H1 (cell line): ENCODE measurements around the gene CAMKK2. TPM values are rescaled to one million over a fixed set of nuclear protein-coding genes. Genes with fewer than 3 reads are reported as not detected.

Experiments
- CTCF ChIA-PET: fragments of 300-600 bp; sonication (Branson Sonifier 250); formaldehyde crosslinking; loops from one replicate; lab custom pipeline; 2021; ENCODE audit not compliant: partially characterized antibody; lab: Charles Lee
- POLR2A ChIA-PET: fragments of 300-600 bp; sonication (Branson Sonifier 250); formaldehyde crosslinking; loops from one replicate; lab custom pipeline; 2021; ENCODE audit warnings: inconsistent platforms; ENCODE audit not compliant: partially characterized antibody; lab: Charles Lee
- DNase-seq, 2 experiments: peaks; one replicate each; pipeline versions ENCODE4 v3.0.0 to v3.0.0-alpha.2; 2010 to 2022; ENCODE audit warnings: low spot score in 2 of 2, low read depth in 1 of 2, mixed read lengths in 1 of 2
- FAIRE-seq: peaks from 2 replicates; lab custom pipeline; 2011; peaks lifted over from hg19 to GRCh38; lab: Jason Lieb, UNC
- H2AFZ ChIP-seq: 2 replicates; pipeline ENCODE4 v1.8.1; 2012; ENCODE audit warnings: low read length, inconsistent platforms
- H2AK5ac ChIP-seq: 2 replicates; pipeline ENCODE4 v1.6.1; 2013; ENCODE audit warnings: low read depth, low read length
- H2BK120ac ChIP-seq: replicated peaks from 2 replicates; pipeline ENCODE3; 2013; ENCODE audit warnings: low read depth, low read length, inconsistent platforms
- H2BK12ac ChIP-seq: 2 replicates; pipeline ENCODE4 v1.6.1; 2013; ENCODE audit warnings: low read depth, low read length
- H2BK15ac ChIP-seq: 2 replicates; pipeline ENCODE4 v1.6.1; 2013; ENCODE audit warnings: low read length
- H2BK20ac ChIP-seq: 2 replicates; pipeline ENCODE4 v1.6.1; 2013; ENCODE audit warnings: low read length
- H2BK5ac ChIP-seq: 2 replicates; pipeline ENCODE4 v1.6.1; 2013; ENCODE audit warnings: low read depth, low read length
- H3K14ac ChIP-seq: 2 replicates; pipeline ENCODE4 v1.6.1; 2013; ENCODE audit warnings: inconsistent platforms; ENCODE audit not compliant: insufficient read length
- H3K18ac ChIP-seq: 2 replicates; pipeline ENCODE4 v1.6.1; 2013; ENCODE audit warnings: low read length; ENCODE audit errors: extremely low read depth
- H3K23ac ChIP-seq: 2 replicates; pipeline ENCODE4 v1.6.1; 2013; ENCODE audit warnings: inconsistent platforms; ENCODE audit not compliant: insufficient read length
- H3K23me2 ChIP-seq: 2 replicates; pipeline ENCODE4 v1.6.1; 2013; ENCODE audit warnings: low read depth, low read length
- H3K27ac ChIP-seq: 2 replicates; pipeline ENCODE4 v1.6.1; 2011; ENCODE audit warnings: low read depth, low read length, inconsistent platforms
- H3K27me3 ChIP-seq, 4 experiments: replicated peaks in 1 of 4; 1 replicate in 1 of 4; 2 replicates in 3 of 4; pipeline versions ENCODE4 v1.6.1 to v1.8.1; 2011 to 2013; ENCODE audit warnings: low read length in 3 of 4, mild to moderate bottlenecking in 3 of 4, inconsistent platforms in 2 of 4, mixed read lengths in 2 of 4, moderate library complexity in 1 of 4; ENCODE audit not compliant: control insufficient read depth in 3 of 4, insufficient read depth in 3 of 4; ENCODE audit errors: extremely low read depth in 1 of 4
- H3K36me3 ChIP-seq, 4 experiments: 2 replicates each; pipeline versions ENCODE4 v1.6.1 to v1.8.1; 2011 to 2013; ENCODE audit warnings: mild to moderate bottlenecking in 4 of 4, low read length in 3 of 4, moderate library complexity in 2 of 4, control low read depth in 1 of 4, inconsistent platforms in 1 of 4; ENCODE audit not compliant: insufficient read depth in 4 of 4, control insufficient read depth in 2 of 4
- H3K4ac ChIP-seq: replicated peaks from 2 replicates; pipeline ENCODE3; 2013; ENCODE audit warnings: low read length, low read depth, mixed read lengths, inconsistent platforms; ENCODE audit not compliant: insufficient read length
- H3K4me1 ChIP-seq, 4 experiments: replicated peaks in 1 of 4; 1 replicate in 1 of 4; 2 replicates in 3 of 4; pipeline versions ENCODE4 v1.6.1 to v1.8.1; 2011 to 2013; ENCODE audit warnings: low read length in 3 of 4, inconsistent platforms in 2 of 4, mixed read lengths in 1 of 4; ENCODE audit not compliant: insufficient read depth in 4 of 4, control insufficient read depth in 3 of 4
- H3K4me2 ChIP-seq, 2 experiments: 2 replicates each; pipeline versions ENCODE4 v1.6.1 to v1.8.1; 2011 to 2013; ENCODE audit warnings: low read depth in 2 of 2, low read length in 2 of 2, control low read depth in 1 of 2, inconsistent platforms in 1 of 2, mild to moderate bottlenecking in 1 of 2; ENCODE audit not compliant: insufficient read depth in 1 of 2
- H3K4me3 ChIP-seq, 4 experiments: fragments of 200-600, 300-600 bp in 1 of 4; sonication (generic), shearing (Covaris generic), sonication (Bioruptor Twin) in 1 of 4; 2 replicates each; pipeline versions ENCODE4 v1.5.1 to v1.8.1; 2011 to 2016; ENCODE audit warnings: low read length in 4 of 4, low read depth in 3 of 4, control low read depth in 2 of 4, inconsistent platforms in 2 of 4, mild to moderate bottlenecking in 2 of 4, mixed read lengths in 1 of 4, moderate library complexity in 1 of 4; ENCODE audit not compliant: insufficient read depth in 2 of 4; ENCODE audit errors: extremely low read depth in 1 of 4
- H3K56ac ChIP-seq: replicated peaks from 2 replicates; pipeline ENCODE3; 2013; ENCODE audit warnings: low read depth, mild to moderate bottlenecking, mixed read lengths, low read length, inconsistent platforms; ENCODE audit not compliant: insufficient read length
- H3K79me1 ChIP-seq: 2 replicates; pipeline ENCODE4 v1.6.1; 2013; ENCODE audit warnings: low read depth, low read length, control low read depth
- H3K79me2 ChIP-seq, 2 experiments: 2 replicates each; pipeline versions ENCODE4 v1.6.1 to v1.8.1; 2012 to 2013; ENCODE audit warnings: low read length in 2 of 2, mild to moderate bottlenecking in 2 of 2, inconsistent platforms in 1 of 2; ENCODE audit not compliant: insufficient read depth in 2 of 2, control insufficient read depth in 1 of 2
- H3K9ac ChIP-seq, 4 experiments: replicated peaks in 1 of 4; 1 replicate in 1 of 4; 2 replicates in 3 of 4; pipeline versions ENCODE4 v1.6.1 to v1.8.1; 2011 to 2013; ENCODE audit warnings: low read depth in 3 of 4, low read length in 3 of 4, control low read depth in 2 of 4, mild to moderate bottlenecking in 2 of 4, moderate library complexity in 2 of 4, inconsistent platforms in 1 of 4; ENCODE audit errors: extremely low read depth in 1 of 4
- H3K9me3 ChIP-seq, 2 experiments: 2 replicates each; pipeline versions ENCODE4 v1.6.1 to v1.8.1; 2012 to 2013; ENCODE audit warnings: mild to moderate bottlenecking in 2 of 2, moderate library complexity in 2 of 2, control low read depth in 1 of 2, inconsistent platforms in 1 of 2, low read depth in 1 of 2, low read length in 1 of 2, mixed read lengths in 1 of 2; ENCODE audit not compliant: insufficient read depth in 2 of 2
- H4K20me1 ChIP-seq, 2 experiments: replicated peaks in 1 of 2; 2 replicates each; pipeline versions ENCODE3 to v1.8.1; 2011 to 2013; ENCODE audit warnings: inconsistent platforms in 2 of 2, low read length in 2 of 2, mild to moderate bottlenecking in 1 of 2; ENCODE audit not compliant: insufficient read depth in 2 of 2, control insufficient read depth in 1 of 2
- H4K5ac ChIP-seq: 2 replicates; pipeline ENCODE4 v1.6.1; 2013; ENCODE audit warnings: low read length, low read depth, mixed read lengths, inconsistent platforms; ENCODE audit not compliant: insufficient read length
- H4K8ac ChIP-seq: 2 replicates; pipeline ENCODE4 v1.8.0; 2013; ENCODE audit warnings: mild to moderate bottlenecking, moderate library complexity, low read length, inconsistent platforms; ENCODE audit not compliant: insufficient read depth; ENCODE audit errors: extremely low read depth
- H4K91ac ChIP-seq: replicated peaks from 2 replicates; pipeline ENCODE3; 2013; ENCODE audit warnings: low read length, mixed read lengths, inconsistent platforms; ENCODE audit not compliant: insufficient read length
- EZH2 ChIP-seq: fragments of 200-600 bp; sonication (generic); IDR thresholded peaks from 2 replicates; pipeline ENCODE4 v1.7.1; 2012; ENCODE audit warnings: low read depth, mild to moderate bottlenecking, moderate library complexity, low read length, inconsistent platforms; ENCODE audit not compliant: severe bottlenecking
- JUN ChIP-seq: IDR thresholded peaks from 2 replicates; pipeline ENCODE4 v1.6.1; 2011; ENCODE audit warnings: low read depth, mild to moderate bottlenecking, improper control_type of control experiment, low read length
- MAFK ChIP-seq: IDR thresholded peaks from 2 replicates; pipeline ENCODE4 v1.6.1; 2012; ENCODE audit warnings: low read depth, mild to moderate bottlenecking, improper control_type of control experiment, low read length
- SIRT6 ChIP-seq: IDR thresholded peaks from one replicate; pipeline ENCODE4 v1.7.1; 2012; ENCODE audit warnings: low read length, inconsistent platforms
- TAF7 ChIP-seq: optimal IDR thresholded peaks from 2 replicates; pipeline ENCODE3; 2011; ENCODE audit warnings: low read depth, mild to moderate bottlenecking, inconsistent platforms, low read length, moderate library complexity, borderline replicate concordance
- WGBS, 2 experiments: shearing (Covaris generic) in 1 of 2; methylation state at CpG; one replicate each; pipeline versions ENCODE4 v1.1.6 to v1.1.7; 2013 to 2015; ENCODE audit warnings: low lambda C conversion rate in 2 of 2, mixed read lengths in 2 of 2, inconsistent platforms in 1 of 2, low coverage in 1 of 2, missing lambda C conversion rate in 1 of 2; ENCODE audit not compliant: insufficient replicate concordance in 2 of 2, insufficient coverage in 1 of 2, insufficient read length in 1 of 2; ENCODE audit errors: extremely low coverage in 1 of 2, missing lambda C conversion rate in 1 of 2; 5-methylcytosine and 5-hydroxymethylcytosine counted together
- polyA plus RNA-seq, 7 experiments: library from polyadenylated mRNA; depleted of rRNA in 3 of 7; stranded (reverse) in 5 of 7; unstranded in 2 of 7; fragments of >200 nt in 5 of 7; fragments of 200-250 nt in 2 of 7; gene quantifications; 1 replicate in 5 of 7; 2 replicates in 1 of 7; 4 replicates in 1 of 7; pipeline versions ENCODE4 v1.2.1 to v1.2.3, GENCODE V29; 2011 to 2013; ENCODE audit warnings: missing spikeins in 2 of 7, mixed read lengths in 2 of 7
- total RNA-seq: library from RNA; stranded (reverse); fragmentation: NEBNext Ultra II Directional; extraction: Animal tissue kit (Norgen Biotek cat#: 25700); gene quantifications from 2 replicates; pipeline ENCODE4 v1.2.1, GENCODE V29; 2021

CAMKK2 gene
- total and polyA plus RNA-seq, 2 of the 8 experiments (the other 6 are each of a cell fraction or from before 2014, with no cell fraction given), result 29.6 to 30.6 TPM

DNA sequence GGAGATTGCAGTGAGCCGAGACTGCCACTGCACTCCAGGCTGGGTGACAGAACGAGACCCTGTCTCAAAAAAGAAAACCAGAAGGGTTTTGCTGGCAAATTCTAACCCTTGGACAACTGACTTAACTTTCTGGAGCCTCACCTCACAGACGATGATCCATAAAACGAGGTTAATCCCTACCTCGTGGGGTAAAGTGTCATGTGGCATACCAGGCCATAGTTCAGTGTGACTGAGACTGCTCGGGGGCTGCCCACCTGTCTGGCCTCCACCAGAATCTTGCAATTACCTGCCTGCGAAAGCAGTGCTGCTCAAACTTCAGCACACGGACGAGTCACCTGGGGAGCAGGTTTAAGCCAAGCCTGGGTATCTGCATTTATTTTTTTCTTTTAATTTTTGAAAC is 59.7 kb downstream of the CAMKK2 start:
- Histone ChIP-seq H2AK5ac (no peak overlapping the region), H3K27ac (no peak overlapping the region), H3K4ac (no peak overlapping the region), H3K79me2 (no peaks in the 10 kb centered on the region), H3K36me3 (peaks cover 0 to 7% (median 0%) of the 10 kb centered on the region in 4 experiments; a peak in 2 of 8 replicates), H3K79me1 (no peaks in the 10 kb centered on the region), H4K20me1 (peaks cover 0 to 2% of the 10 kb centered on the region in 2 experiments), H3K4me2 (no peak overlapping the region), H3K56ac (no peak overlapping the region), H3K4me1 (peaks cover 0 to 16% (median 7%) of the 10 kb centered on the region in 4 experiments; a peak in 6 of 7 replicates), H3K4me3 (no peak overlapping the region), H3K23me2 (no peaks in the 10 kb centered on the region), H2BK120ac (no peak overlapping the region), H3K14ac (no peak overlapping the region), H2BK15ac (no peak overlapping the region), H3K23ac (no peak overlapping the region), H4K8ac (no peak overlapping the region), H3K18ac (no peak overlapping the region), H4K91ac (no peak overlapping the region), H2BK5ac (no peak overlapping the region), H3K27me3 (no peaks in the 10 kb centered on the region), H2BK12ac (no peak overlapping the region), H3K9ac (no peak overlapping the region), H4K5ac (no peak overlapping the region), H3K9me3 (no peaks in the 10 kb centered on the region), H2BK20ac (no peak overlapping the region), H2AFZ (no peak overlapping the region)
- CTCF ChIA-PET, result no interaction called here
- POLR2A ChIA-PET, result no interaction called here
- DNase-seq (no peak), FAIRE-seq (no peak)
- TF ChIP-seq SIRT6 (no peak), EZH2 (no peak), MAFK (no peak), JUN (no peak), TAF7 (no peak)
- WGBS, 2 experiments, result 89% methylated on average over 9 of the region's 9 CpGs; no CpG with 5 or more reads in 1 of the 2 experiments
